K562 (cell line): ENCODE data around the gene KCTD16. TPM values are rescaled to one million over a fixed set of nuclear protein-coding genes. Genes with fewer than 3 reads are reported as not detected.

ENCODE experiments used
- ATAC-seq: fragments of 200-7000 bp; cut with Tn5 transposase; 3 replicates; pipeline ENCODE4 v1.9.1; 2020; ENCODE audit warnings: moderate library complexity
- BruUV-seq: library from RNA; stranded (reverse); fragments of 400-500 nt; replicated peaks from 2 replicates; lab custom pipeline; 2021; lab: Mats Ljungman, UMichigan
- CTCF ChIA-PET: fragments of 300-600 bp; formaldehyde crosslinking; extraction: SDS; loops from one replicate; lab custom pipeline; 2021; ENCODE audit warnings: low intra/inter-chr PET ratio; lab: Yijun Ruan, JAX
- POLR2A ChIA-PET: fragments of 300-600, 350-650 bp; sonication (Branson Sonifier 250); formaldehyde crosslinking; extraction: SDS; loops from one replicate; lab custom pipeline; 2021; ENCODE audit warnings: antibody characterized with exemption, inconsistent platforms; lab: Yijun Ruan, JAX
- DNase-seq, 4 experiments: peaks; one replicate each; pipeline versions ENCODE4 v3.0.0 to v3.0.0-alpha.2; 2011 to 2018; ENCODE audit warnings: low spot score in 3 of 4, mixed read lengths in 3 of 4; ENCODE audit errors: extremely low read depth in 1 of 4
- FAIRE-seq: peaks from 2 replicates; lab custom pipeline; 2011; peaks lifted over from hg19 to GRCh38; lab: Jason Lieb, UNC
- H2AFZ ChIP-seq: 2 replicates; pipeline ENCODE4 v1.6.0; 2011; ENCODE audit warnings: low read depth, low read length, control low read depth, inconsistent platforms
- H3K27ac ChIP-seq: fragments of 200-600 bp; 3 replicates; pipeline ENCODE4 v1.8.0; 2011; ENCODE audit warnings: low read depth, mild to moderate bottlenecking, control low read depth, inconsistent platforms, low read length, moderate library complexity, mixed read lengths; ENCODE audit errors: extremely low read depth
- H3K27me3 ChIP-seq, 2 experiments: fragments of 300-600 bp in 1 of 2; 2 replicates in 1 of 2; 3 replicates in 1 of 2; pipeline versions ENCODE4 v1.6.0 to v1.8.0; 2011; ENCODE audit warnings: inconsistent platforms in 2 of 2, low read length in 2 of 2, mild to moderate bottlenecking in 1 of 2, mixed read lengths in 1 of 2, moderate library complexity in 1 of 2; ENCODE audit not compliant: control insufficient read depth in 2 of 2, insufficient read depth in 2 of 2
- H3K36me3 ChIP-seq: fragments of 300-600 bp; 3 replicates; pipeline ENCODE4 v1.8.0; 2011; ENCODE audit warnings: mild to moderate bottlenecking, low read length, inconsistent platforms; ENCODE audit not compliant: control insufficient read depth, insufficient read depth
- H3K4me1 ChIP-seq, 2 experiments: fragments of 200-600 bp in 1 of 2; replicated peaks in 1 of 2; 2 replicates in 1 of 2; 3 replicates in 1 of 2; pipeline versions ENCODE4 v1.5.1 to v1.8.0; 2011; ENCODE audit warnings: inconsistent platforms in 2 of 2, low read length in 2 of 2, mild to moderate bottlenecking in 1 of 2, mixed read lengths in 1 of 2, moderate library complexity in 1 of 2; ENCODE audit not compliant: control insufficient read depth in 2 of 2, insufficient read depth in 2 of 2
- H3K4me2 ChIP-seq: 2 replicates; pipeline ENCODE4 v1.6.1; 2011; ENCODE audit warnings: low read length, control low read depth, inconsistent platforms, mixed read lengths; ENCODE audit not compliant: insufficient read depth
- H3K4me3 ChIP-seq: fragments of 200-600 bp; sonication (generic), shearing (Covaris generic); 2 replicates; pipeline ENCODE4 v1.5.1; 2016; ENCODE audit warnings: control low read depth, inconsistent platforms
- H3K79me2 ChIP-seq: fragments of 200-600 bp; 3 replicates; pipeline ENCODE4 v1.8.0; 2011; ENCODE audit warnings: low read length, inconsistent platforms; ENCODE audit not compliant: control insufficient read depth, insufficient read depth
- H3K9ac ChIP-seq, 2 experiments: 2 replicates each; pipeline versions ENCODE4 v1.6.0 to v1.6.1; 2011; ENCODE audit warnings: low read depth in 2 of 2, low read length in 2 of 2, control low read depth in 1 of 2, inconsistent platforms in 1 of 2, mild to moderate bottlenecking in 1 of 2, mixed read lengths in 1 of 2; ENCODE audit not compliant: insufficient read depth in 1 of 2
- H3K9me1 ChIP-seq: one replicate; pipeline ENCODE4 v1.6.0; 2011; ENCODE audit warnings: inconsistent platforms, mild to moderate bottlenecking, low read length, moderate library complexity; ENCODE audit not compliant: control insufficient read depth, insufficient read depth
- H3K9me3 ChIP-seq: replicated peaks from 2 replicates; pipeline ENCODE4 v1.5.1; 2011; ENCODE audit warnings: low read depth, low read length, inconsistent platforms; ENCODE audit not compliant: control insufficient read depth, insufficient read depth
- H4K20me1 ChIP-seq: replicated peaks from 2 replicates; pipeline ENCODE4 v1.6.1; 2011; ENCODE audit warnings: low read length, inconsistent platforms, mixed read lengths; ENCODE audit not compliant: control insufficient read depth, insufficient read depth
- CREB3L1 ChIP-seq: fragments of 450-650 bp; IDR thresholded peaks from 2 replicates; pipeline ENCODE4 v1.6.1; 2014; ENCODE audit warnings: low read depth, mild to moderate bottlenecking, moderate library complexity, borderline replicate concordance
- DDX20 ChIP-seq: fragments of 450-650 bp; IDR thresholded peaks from 2 replicates; pipeline ENCODE4 v1.6.1; 2016; ENCODE audit warnings: missing genetic modification characterization, low read depth, mild to moderate bottlenecking, missing compliant biosample characterization, moderate library complexity
- NFE2 ChIP-seq: IDR thresholded peaks from 2 replicates; pipeline ENCODE4 v1.6.1; 2014; ENCODE audit warnings: antibody characterized with exemption, low read depth
- RUNX1 ChIP-seq: sonication (generic); IDR thresholded peaks from 2 replicates; pipeline ENCODE4 v1.6.1; 2016; ENCODE audit warnings: antibody characterized with exemption, low read depth
- SMARCA4 ChIP-seq: fragments of 450-650 bp; IDR thresholded peaks from 2 replicates; pipeline ENCODE4 v1.6.1; 2016
- WGBS: fragments of 100-300 bp; shearing (Covaris generic); methylation state at CpG from one replicate; pipeline ENCODE4 v1.1.6; 2016; ENCODE audit warnings: low coverage, mixed read lengths; ENCODE audit not compliant: insufficient coverage; ENCODE audit errors: missing lambda C conversion rate; 5-methylcytosine and 5-hydroxymethylcytosine counted together
- in situ Hi-C: fragments of 300-500 bp; cut with MboI; formaldehyde crosslinking; loops from 4 replicates; pipeline ENCODE4 v1.15.0; 2018; ENCODE audit warnings: inconsistent platforms, mixed read lengths
- intact Hi-C: fragments of 100-400 bp; cut with micrococcal nuclease; formaldehyde crosslinking; loops from 2 replicates; pipeline ENCODE4 v1.14.2; 2022
- polyA plus RNA-seq, 8 experiments: library from polyadenylated mRNA; depleted of rRNA in 4 of 8; stranded (reverse) in 5 of 8; unstranded in 3 of 8; fragments of >200 nt; fragmentation: Nextera tagmentation in 2 of 8; fragmentation: Illumina TruSeq in 1 of 8; extraction: Ambion mirVana in 2 of 8; extraction: Trizol in 1 of 8; gene quantifications; 2 replicates each; pipeline versions ENCODE4 v1.2.1 to v1.2.3, GENCODE V29; 2011 to 2014; ENCODE audit warnings: inconsistent platforms in 1 of 8, missing spikeins in 1 of 8
- total RNA-seq, 7 experiments: library from RNA; depleted of rRNA in 6 of 7; stranded (reverse); fragments of >200 nt in 6 of 7; fragmentation: Illumina TruSeq in 2 of 7; extraction: Trizol in 2 of 7; gene quantifications; 2 replicates each; pipeline versions ENCODE4 v1.2.1 to v1.2.3, GENCODE V29; 2011 to 2021; ENCODE audit warnings: low replicate concordance in 1 of 7

Gene KCTD16
- total and polyA plus RNA-seq, 9 of the 15 experiments (the other 6 are each of a cell fraction or from before 2014, with no cell fraction given) = 0.04 TPM; not detected in 8

DNA sequence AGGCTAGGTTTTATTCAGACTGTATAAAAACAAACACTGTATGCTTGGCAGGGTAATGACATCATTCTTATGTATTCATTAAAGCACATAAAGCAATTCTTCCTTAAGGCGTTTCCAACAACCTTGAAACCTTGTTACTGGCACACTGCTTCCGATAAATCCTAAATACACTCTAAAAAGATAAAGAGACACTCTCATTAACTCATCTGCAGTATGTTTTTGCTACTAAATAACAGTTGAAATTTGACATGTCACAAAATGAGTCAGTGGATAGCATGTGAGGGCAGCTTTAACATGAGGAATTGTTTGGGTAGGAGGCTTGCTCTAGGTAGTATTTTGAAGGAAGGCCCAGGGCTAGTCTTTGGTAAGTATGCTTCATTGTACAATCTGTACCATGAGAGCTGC is 13.9 kb upstream of the KCTD16 start:
- POLR2A ChIA-PET = no interaction called here
- BruUV-seq = no TSS peak

More for the DNA sequence above, 13.9 kb upstream of the KCTD16 start:
- Histone ChIP-seq H3K9me1 (no peaks in the 10 kb centered on the region), H3K9me3 (no peaks in the 10 kb centered on the region), H3K79me2 (no peaks in the 10 kb centered on the region), H3K27me3 (no peaks in the 10 kb centered on the region), H3K36me3 (peaks cover 22% of the 10 kb centered on the region; the same call in 2 of the 3 replicates), H3K4me1 (no peaks in the 10 kb centered on the region), H3K4me2 (no peak overlapping the region), H3K4me3 (no peak overlapping the region), H3K9ac (no peak overlapping the region), H2AFZ (no peak overlapping the region), H3K27ac (no peak overlapping the region), H4K20me1 (no peaks in the 10 kb centered on the region)
- FAIRE-seq (peak; percentile 29), ATAC-seq (peak; percentile 28; the same call in 1 of the 3 replicates), DNase-seq (no peak)
- intact Hi-C loops (no loop called here), in situ Hi-C loops (no loop called here)
- CTCF ChIA-PET = no interaction called here
- 89% methylated on average over 2 of the region's 2 CpGs for WGBS
- no peak for TF ChIP-seq CREB3L1
- TF ChIP-seq RUNX1 = no peak
- no peak for TF ChIP-seq NFE2
- no peak for TF ChIP-seq DDX20 (tag)
- TF ChIP-seq SMARCA4 = no peak
